ENCODE data around the gene RIN3.

RIN3 gene

GRCh38 chr14:92737206-92737605 lies 223.6 kb downstream of the RIN3 start:
- no peak for FAIRE-seq

GRCh38 chr14:92737619-92738188 lies 224.1 kb downstream of the RIN3 start:
- FAIRE-seq = no peak
- no peak for DNase-seq (ENCODE audit: low spot score)

More at GRCh38 chr14:92737206-92737605, 223.6 kb downstream of the RIN3 start:
- DNase-seq (ENCODE audit: low spot score) = no peak

Data from RCC 7860 (cell line).